Breast epithelium (tissue), 3 donors: ENCODE data around the gene ACTR3.

Source experiments
- CTCF ChIP-seq, 3 donors: fragments of 450-650 bp; IDR thresholded peaks; one replicate each; pipeline ENCODE4 v1.5.1; 2016 to 2017; ENCODE audit warnings: antibody characterized with exemption in 3 of 3, mild to moderate bottlenecking in 3 of 3, moderate library complexity in 3 of 3
- POLR2A ChIP-seq: fragments of 450-650 bp; IDR thresholded peaks from one replicate; pipeline ENCODE4 v1.6.1; 2016; ENCODE audit warnings: antibody characterized with exemption, mild to moderate bottlenecking, moderate library complexity
- POLR2AphosphoS5 ChIP-seq, 3 donors: sonication (generic); formaldehyde crosslinking; IDR thresholded peaks; one replicate each; pipeline ENCODE4 v1.6.1; 2017; ENCODE audit warnings: antibody characterized with exemption in 3 of 3

GRCh38 chr2:113854208-113854607 is 35.7 kb upstream of the ACTR3 start:
- no peak for TF ChIP-seq POLR2A
- no peak for TF ChIP-seq CTCF (IDR thresholded peaks at IDR 0.05)
- TF ChIP-seq POLR2AphosphoS5 (IDR thresholded peaks at IDR 0.05), result no peak
